Measurements from ENCODE around the gene PARPBP. TPM values are rescaled to one million over a fixed set of nuclear protein-coding genes. Genes with fewer than 3 reads are reported as not detected.

PARPBP gene
- total and polyA plus RNA-seq, 7 donors = 1.2 to 7.9 (median 1.9) TPM

- H3K27me3 ChIP-seq = no peaks in the 10 kb centered on the region
- intact Hi-C loops (cut with DNase I) = no loop called here
- no peak overlapping the region for H3K4me3 ChIP-seq
- DNase-seq = no peak
- TF ChIP-seq POLR2AphosphoS5 (IDR thresholded peaks at IDR 0.05) (no peak), EP300 (IDR thresholded peaks at IDR 0.05) (no peak), CTCF (IDR thresholded peaks at IDR 0.05) (no peak), POLR2A (IDR thresholded peaks at IDR 0.05) (no peak)
- no peaks in the 10 kb centered on the region for H3K36me3 ChIP-seq
- 78 to 89% methylated on average over 2 of the region's 2 CpGs for WGBS, 2 donors
- H3K9me3 ChIP-seq = no peaks in the 10 kb centered on the region
- no peaks in the 10 kb centered on the region for H3K4me1 ChIP-seq
- no peak overlapping the region for H3K27ac ChIP-seq
Measured at GRCh38 chr12:102174761-102175160, 54.8 kb downstream of the PARPBP start.

- TF ChIP-seq POLR2AphosphoS5 (IDR thresholded peaks at IDR 0.05) (no peak), EP300 (IDR thresholded peaks at IDR 0.05) (no peak), CTCF (IDR thresholded peaks at IDR 0.05) (no peak), POLR2A (IDR thresholded peaks at IDR 0.05) (no peak)
- Histone ChIP-seq H3K4me3 (no peak overlapping the region), H3K36me3 (no peaks in the 10 kb centered on the region), H3K27ac (no peak overlapping the region), H3K9me3 (no peaks in the 10 kb centered on the region), H3K27me3 (no peaks in the 10 kb centered on the region), H3K4me1 (no peaks in the 10 kb centered on the region)
- no peak for DNase-seq
- WGBS, 2 donors = 63 to 88% methylated on average over 2 of the region's 2 CpGs
- intact Hi-C loops (cut with DNase I) = no loop called here
Measured at GRCh38 chr12:102182635-102183034, 62.7 kb downstream of the PARPBP start.

GRCh38 chr12:102195826-102196225 lies 75.8 kb downstream of the PARPBP start:
- Histone ChIP-seq H3K27me3 (no peaks in the 10 kb centered on the region), H3K9me3 (no peaks in the 10 kb centered on the region), H3K36me3 (no peaks in the 10 kb centered on the region), H3K27ac (no peak overlapping the region), H3K4me3 (no peak overlapping the region), H3K4me1 (no peaks in the 10 kb centered on the region)
- no peak for TF ChIP-seq EP300 (IDR thresholded peaks at IDR 0.05)
- TF ChIP-seq POLR2A (IDR thresholded peaks at IDR 0.05) = no peak
- no peak for TF ChIP-seq CTCF (IDR thresholded peaks at IDR 0.05)
- no peak for TF ChIP-seq POLR2AphosphoS5 (IDR thresholded peaks at IDR 0.05)
- intact Hi-C loops (cut with DNase I) = no loop called here
- WGBS, 2 donors = 80 to 93% methylated on average over 4 of the region's 4 CpGs
- no peak for DNase-seq

- no peak within 1 kb of the TSS for H3K27ac ChIP-seq
- TF ChIP-seq POLR2A (IDR thresholded peaks at IDR 0.05) = no peak
- TF ChIP-seq CTCF (IDR thresholded peaks at IDR 0.05) = no peak
- H3K4me3 ChIP-seq = no peak within 1 kb of the TSS
- H3K36me3 ChIP-seq = no peaks in the 10 kb centered on the region
- intact Hi-C loops (cut with DNase I) = no loop called here
- no peaks in the 10 kb centered on the region for H3K9me3 ChIP-seq
- WGBS, 2 donors = 66 to 72% methylated on average over 1 of the region's 1 CpG
- no peaks in the 10 kb centered on the region for H3K27me3 ChIP-seq
- no peaks in the 10 kb centered on the region for H3K4me1 ChIP-seq
- DNase-seq = no peak
Measured at GRCh38 chr12:102197789-102198188, 77.8 kb downstream of the PARPBP start, which contains the start of gene PMCH. TSS of gene PMCH (minus strand) at chr12:102197833. CDS start at chr12:102197770, 63 bp downstream.

GRCh38 chr12:102201436-102202061 lies 81.6 kb downstream of the PARPBP start:
- Histone ChIP-seq H3K4me1 (no peaks in the 10 kb centered on the region), H3K4me3 (no peak overlapping the region), H3K27ac (no peak overlapping the region), H3K27me3 (no peaks in the 10 kb centered on the region), H3K9me3 (peaks cover 0 to 3% (median 0%) of the 10 kb centered on the region in 4 donors), H3K36me3 (no peaks in the 10 kb centered on the region)
- no peak for DNase-seq
- TF ChIP-seq POLR2A (IDR thresholded peaks at IDR 0.05) = no peak
- TF ChIP-seq POLR2AphosphoS5 (IDR thresholded peaks at IDR 0.05) = no peak
- TF ChIP-seq CTCF (IDR thresholded peaks at IDR 0.05) = no peak
- TF ChIP-seq EP300 (IDR thresholded peaks at IDR 0.05) = no peak
- intact Hi-C loops (cut with DNase I) = no loop called here
- 84 to 89% methylated on average over 3 of the region's 3 CpGs for WGBS, 2 donors
